Neural progenitor cell (in vitro differentiated cells): Measurements from ENCODE around the gene AMBRA1.

ENCODE experiments used
- EZH2 ChIP-seq: fragments of 200-600 bp; sonication (generic); IDR thresholded peaks from 2 replicates; pipeline ENCODE4 v1.6.1; 2017; ENCODE audit warnings: antibody characterized with exemption, mild to moderate bottlenecking, moderate library complexity
- TF ChIP-seq, protein P1 (sequence below): fragments of 200-600 bp; sonication (generic); IDR thresholded peaks from 2 replicates; pipeline ENCODE4 v1.5.1; 2017; ENCODE audit warnings: antibody characterized with exemption, mild to moderate bottlenecking

DNA sequence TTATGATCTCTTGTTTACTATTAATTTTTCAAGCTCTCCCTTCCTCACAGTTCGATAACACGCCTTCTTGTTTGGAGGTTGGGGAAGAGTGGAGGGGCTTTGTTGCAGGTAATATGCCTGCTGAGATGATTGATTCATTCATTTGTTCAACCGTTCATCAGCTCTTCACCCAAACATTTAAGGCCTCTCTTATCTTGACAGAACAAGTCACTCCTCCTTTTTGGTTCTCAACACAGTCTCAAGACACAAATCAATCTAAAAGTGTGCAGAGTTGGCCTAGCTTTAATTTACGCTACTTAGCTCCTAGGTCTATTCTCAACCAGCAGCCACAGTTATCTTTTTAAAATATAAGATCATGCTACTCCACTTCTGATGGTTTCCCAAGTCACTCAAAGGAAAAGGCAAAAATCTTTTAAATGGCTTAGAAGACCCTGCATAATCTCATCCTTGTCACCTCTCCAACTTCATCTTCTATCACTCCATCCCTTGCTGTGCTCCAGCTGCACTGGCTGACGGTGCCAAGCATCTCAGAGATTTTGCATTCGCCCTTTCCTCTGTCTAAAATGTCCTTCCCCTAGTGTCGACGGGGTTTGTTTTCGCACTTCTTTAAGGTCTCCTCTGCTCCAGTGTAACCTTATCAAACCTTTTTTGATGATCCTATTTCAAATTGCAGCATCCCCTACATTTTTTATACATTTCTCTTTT, 60.3 kb downstream of the AMBRA1 start:
- TF ChIP-seq, protein P1, sequence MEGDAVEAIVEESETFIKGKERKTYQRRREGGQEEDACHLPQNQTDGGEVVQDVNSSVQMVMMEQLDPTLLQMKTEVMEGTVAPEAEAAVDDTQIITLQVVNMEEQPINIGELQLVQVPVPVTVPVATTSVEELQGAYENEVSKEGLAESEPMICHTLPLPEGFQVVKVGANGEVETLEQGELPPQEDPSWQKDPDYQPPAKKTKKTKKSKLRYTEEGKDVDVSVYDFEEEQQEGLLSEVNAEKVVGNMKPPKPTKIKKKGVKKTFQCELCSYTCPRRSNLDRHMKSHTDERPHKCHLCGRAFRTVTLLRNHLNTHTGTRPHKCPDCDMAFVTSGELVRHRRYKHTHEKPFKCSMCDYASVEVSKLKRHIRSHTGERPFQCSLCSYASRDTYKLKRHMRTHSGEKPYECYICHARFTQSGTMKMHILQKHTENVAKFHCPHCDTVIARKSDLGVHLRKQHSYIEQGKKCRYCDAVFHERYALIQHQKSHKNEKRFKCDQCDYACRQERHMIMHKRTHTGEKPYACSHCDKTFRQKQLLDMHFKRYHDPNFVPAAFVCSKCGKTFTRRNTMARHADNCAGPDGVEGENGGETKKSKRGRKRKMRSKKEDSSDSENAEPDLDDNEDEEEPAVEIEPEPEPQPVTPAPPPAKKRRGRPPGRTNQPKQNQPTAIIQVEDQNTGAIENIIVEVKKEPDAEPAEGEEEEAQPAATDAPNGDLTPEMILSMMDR = no peak
- TF ChIP-seq EZH2 = no peak
